ENCODE results near the gene TYR.
"Not testable (repeated sequence)": the region's sequence is repeated elsewhere in the genome, so short reads cannot be mapped to it uniquely, and the experiment has no call there.

The TYR gene

GRCh38 chr11:89272540-89273088 lies 94.9 kb downstream of the TYR start:
- not testable (repeated sequence) for DNase-seq

GRCh38 chr11:89273220-89273619 lies 95.5 kb downstream of the TYR start:
- DNase-seq: not testable (repeated sequence)

GRCh38 chr11:89275966-89276365 lies 98.3 kb downstream of the TYR start:
- DNase-seq: peak in 5 of 51 donors; percentile 0 to 58 (median 18)

- no peak for DNase-seq
These were observed 101.5 kb downstream of the TYR start for GRCh38 chr11:89279176-89279575.

GRCh38 chr11:89281032-89281677 lies 103.5 kb downstream of the TYR start:
- not testable (repeated sequence) for DNase-seq

GRCh38 chr11:89286601-89287000 lies 108.9 kb downstream of the TYR start:
- DNase-seq: not testable (repeated sequence)

- not testable (repeated sequence) for DNase-seq
These were observed 110.3 kb downstream of the TYR start for GRCh38 chr11:89288004-89288403.

GRCh38 chr11:89293965-89294679 lies 116.4 kb downstream of the TYR start:
- DNase-seq: no peak

- DNase-seq: not testable (repeated sequence)
These were observed 117.3 kb downstream of the TYR start for GRCh38 chr11:89295023-89295422.

GRCh38 chr11:89303029-89303428 lies 125.4 kb downstream of the TYR start:
- not testable (repeated sequence) for DNase-seq

- not testable (repeated sequence) for DNase-seq
These were observed 130.6 kb downstream of the TYR start for GRCh38 chr11:89308272-89308671.

GRCh38 chr11:89309321-89309985 lies 131.8 kb downstream of the TYR start:
- DNase-seq: not testable (repeated sequence)

GRCh38 chr11:89310607-89311006 lies 132.9 kb downstream of the TYR start:
- DNase-seq: not testable (repeated sequence)

GRCh38 chr11:89321401-89321800 lies 143.7 kb downstream of the TYR start:
- DNase-seq: no peak

- no peak for DNase-seq
These were observed 150.2 kb downstream of the TYR start for GRCh38 chr11:89327885-89328284.

GRCh38 chr11:89331940-89332339 lies 154.3 kb downstream of the TYR start:
- DNase-seq: not testable (repeated sequence)

GRCh38 chr11:89333704-89334103 lies 156.0 kb downstream of the TYR start:
- peak in 3 of 51 donors; percentile 14 to 23 (median 17) for DNase-seq

GRCh38 chr11:89337100-89337650 lies 159.5 kb downstream of the TYR start:
- not testable (repeated sequence) for DNase-seq

GRCh38 chr11:89338073-89338472 lies 160.4 kb downstream of the TYR start:
- DNase-seq: not testable (repeated sequence)

- DNase-seq: not testable (repeated sequence)
These were observed 162.8 kb downstream of the TYR start for GRCh38 chr11:89340450-89340849.

GRCh38 chr11:89342880-89343572 lies 165.4 kb downstream of the TYR start:
- peak in 1 of 51 donors; percentile 0 for DNase-seq
